CD14-positive monocyte (primary cell): Measurements from ENCODE around the gene ONECUT3. TPM values are rescaled to one million over a fixed set of nuclear protein-coding genes. Genes with fewer than 3 reads are reported as not detected.

Experiments
- DNase-seq, 3 donors: peaks; one replicate each; pipeline ENCODE4 v3.0.0-alpha.2; 2011 to 2022
- H2AFZ ChIP-seq: 2 replicates; pipeline ENCODE4 v1.6.0; 2012; ENCODE audit warnings: mild to moderate bottlenecking, low read depth, low read length, inconsistent platforms; ENCODE audit not compliant: insufficient read depth, poor library complexity, severe bottlenecking
- H3K27ac ChIP-seq, 2 donors: 1 replicate in 1 of 2; 2 replicates in 1 of 2; pipeline ENCODE4 v1.5.1; 2012 to 2013; ENCODE audit warnings: low read length in 2 of 2, control low read depth in 1 of 2, inconsistent platforms in 1 of 2, low read depth in 1 of 2, mild to moderate bottlenecking in 1 of 2
- H3K27me3 ChIP-seq, 2 donors: one replicate each; pipeline versions ENCODE4 v1.6.0 to v1.6.1; 2011 to 2013; ENCODE audit warnings: low read length in 2 of 2; ENCODE audit not compliant: control insufficient read depth in 2 of 2, insufficient read depth in 2 of 2
- H3K36me3 ChIP-seq, 2 donors: replicated peaks in 1 of 2; 1 replicate in 1 of 2; 2 replicates in 1 of 2; pipeline versions ENCODE4 v1.5.1 to v1.6.1; 2012 to 2013; ENCODE audit warnings: low read length in 2 of 2, control low read depth in 1 of 2, inconsistent platforms in 1 of 2, mild to moderate bottlenecking in 1 of 2; ENCODE audit not compliant: insufficient read depth in 2 of 2, control insufficient read depth in 1 of 2
- H3K4me1 ChIP-seq, 2 donors: 1 replicate in 1 of 2; 2 replicates in 1 of 2; pipeline versions ENCODE4 v1.5.1 to v1.6.1; 2012 to 2013; ENCODE audit warnings: low read length in 2 of 2, control low read depth in 1 of 2, inconsistent platforms in 1 of 2, mild to moderate bottlenecking in 1 of 2, moderate library complexity in 1 of 2; ENCODE audit not compliant: insufficient read depth in 2 of 2, control insufficient read depth in 1 of 2
- H3K4me2 ChIP-seq: replicated peaks from 2 replicates; pipeline ENCODE3; 2012; ENCODE audit warnings: low read length, moderate library complexity, mild to moderate bottlenecking; ENCODE audit not compliant: poor library complexity, severe bottlenecking; ENCODE audit errors: extremely low read depth
- H3K4me3 ChIP-seq, 3 experiments: fragments of 200-600 bp in 1 of 3; sonication (generic) in 1 of 3; replicated peaks in 1 of 3; 1 replicate in 2 of 3; 2 replicates in 1 of 3; pipeline ENCODE4 v1.5.1; 2011 to 2013; ENCODE audit warnings: low read length in 3 of 3, mild to moderate bottlenecking in 3 of 3, control low read depth in 2 of 3, low read depth in 2 of 3, inconsistent platforms in 1 of 3, moderate library complexity in 1 of 3
- H3K79me2 ChIP-seq: 2 replicates; pipeline ENCODE4 v1.6.0; 2012; ENCODE audit warnings: mild to moderate bottlenecking, control low read depth, inconsistent platforms, low read length, moderate library complexity; ENCODE audit not compliant: insufficient read depth
- H3K9ac ChIP-seq: 2 replicates; pipeline ENCODE4 v1.6.0; 2017; ENCODE audit warnings: low read length, mild to moderate bottlenecking; ENCODE audit not compliant: insufficient read depth, poor library complexity, severe bottlenecking
- H3K9me3 ChIP-seq, 2 donors: replicated peaks in 1 of 2; 1 replicate in 1 of 2; 2 replicates in 1 of 2; pipeline versions ENCODE4 v1.5.1 to v1.6.1; 2012 to 2013; ENCODE audit warnings: low read length in 2 of 2, control low read depth in 1 of 2; ENCODE audit not compliant: control insufficient read depth in 1 of 2, insufficient read depth in 1 of 2
- H4K20me1 ChIP-seq: 2 replicates; pipeline ENCODE4 v1.6.0; 2012; ENCODE audit warnings: mild to moderate bottlenecking, low read length, control low read depth, moderate library complexity; ENCODE audit not compliant: insufficient read depth
- H3K27ac Mint-ChIP-seq, 7 donors: one replicate each; pipeline ENCODE4 v1.8.0; 2020; ENCODE audit warnings: mild to moderate bottlenecking in 7 of 7, mixed read lengths in 7 of 7, moderate library complexity in 6 of 7, inconsistent platforms in 2 of 7
- H3K27me3 Mint-ChIP-seq, 3 donors: one replicate each; pipeline ENCODE4 v1.8.0; 2021 to 2022; ENCODE audit warnings: low read depth in 3 of 3, mild to moderate bottlenecking in 3 of 3, mixed read lengths in 3 of 3, moderate library complexity in 3 of 3, inconsistent platforms in 1 of 3
- H3K36me3 Mint-ChIP-seq, 2 donors: one replicate each; pipeline ENCODE4 v1.8.0; 2020; ENCODE audit warnings: mixed read lengths in 2 of 2, inconsistent platforms in 1 of 2, mild to moderate bottlenecking in 1 of 2
- H3K4me1 Mint-ChIP-seq: one replicate; pipeline ENCODE4 v1.8.0; 2020; ENCODE audit warnings: mild to moderate bottlenecking, mixed read lengths
- H3K4me3 Mint-ChIP-seq, 2 donors: one replicate each; pipeline ENCODE4 v1.8.0; 2020; ENCODE audit warnings: mild to moderate bottlenecking in 2 of 2, mixed read lengths in 2 of 2, moderate library complexity in 1 of 2
- H3K9me3 Mint-ChIP-seq, 7 donors: one replicate each; pipeline ENCODE4 v1.8.0; 2020 to 2022; ENCODE audit warnings: mixed read lengths in 7 of 7, mild to moderate bottlenecking in 6 of 7, moderate library complexity in 6 of 7, inconsistent platforms in 2 of 7
- CTCF ChIP-seq: fragments of 200-600 bp; IDR thresholded peaks from one replicate; pipeline ENCODE4 v1.8.0; 2022; ENCODE audit warnings: antibody characterized with exemption, mild to moderate bottlenecking
- WGBS: methylation state at CpG from one replicate; pipeline ENCODE4 v1.1.5; 2013; ENCODE audit warnings: missing lambda C conversion rate; ENCODE audit not compliant: insufficient coverage; 5-methylcytosine and 5-hydroxymethylcytosine counted together
- intact Hi-C, 2 donors: fragments of 100-400 bp; cut with micrococcal nuclease; formaldehyde crosslinking; loops; one replicate each; pipeline versions ENCODE4 v1.15.0 to v1.15.1; 2023
- polyA plus RNA-seq, 3 donors: library from polyadenylated mRNA; depleted of rRNA in 1 of 3; unstranded in 2 of 3; stranded (reverse) in 1 of 3; fragments of 300-500 nt in 2 of 3; fragments of >200 nt in 1 of 3; fragmentation: Illumina TruSeq in 2 of 3; gene quantifications; 1 replicate in 2 of 3; 2 replicates in 1 of 3; pipeline ENCODE4 v1.2.3, GENCODE V29; 2012 to 2021

Gene ONECUT3
- polyA plus RNA-seq, 3 donors = not detected

GRCh38 chr19:1827566-1828278 lies 74.4 kb downstream of the ONECUT3 start:
- Histone ChIP-seq H3K4me3 (no peak overlapping the region), H4K20me1 (peaks cover 93% of the 10 kb centered on the region), H3K27ac (no peak overlapping the region), H2AFZ (no peak overlapping the region), H3K9ac (no peak overlapping the region), H3K79me2 (peaks cover 30% of the 10 kb centered on the region), H3K27me3 (no peaks in the 10 kb centered on the region), H3K4me1 (no peaks in the 10 kb centered on the region), H3K4me2 (no peak overlapping the region), H3K9me3 (no peaks in the 10 kb centered on the region), H3K36me3 (peaks cover 53 to 82% of the 10 kb centered on the region in 2 donors)
- H3K4me3 Mint-ChIP-seq = no peak overlapping the region
- DNase-seq = no peak
- intact Hi-C loops = loop anchor here in 1 of 2 donors (5.0 kb wide), 1 partner anchor 40 kb away; no protein-coding TSS in a partner anchor
- H3K4me1 Mint-ChIP-seq = no peaks in the 10 kb centered on the region
- H3K9me3 Mint-ChIP-seq = no peaks in the 10 kb centered on the region
- WGBS = 91% methylated on average over 35 of the region's 41 CpGs
- TF ChIP-seq CTCF = no peak
- H3K36me3 Mint-ChIP-seq = peaks cover 22 to 62% of the 10 kb centered on the region in 2 donors
- peaks cover 0 to 2% (median under 1%) of the 10 kb centered on the region in 3 donors for H3K27me3 Mint-ChIP-seq
- no peak overlapping the region for H3K27ac Mint-ChIP-seq

- H3K4me3 Mint-ChIP-seq = no peak overlapping the region
- peaks cover 19 to 57% of the 10 kb centered on the region in 2 donors for H3K36me3 Mint-ChIP-seq
- Histone ChIP-seq H2AFZ (no peak overlapping the region), H3K27me3 (no peaks in the 10 kb centered on the region), H3K9me3 (no peaks in the 10 kb centered on the region), H3K9ac (no peak overlapping the region), H3K4me1 (no peaks in the 10 kb centered on the region), H4K20me1 (peaks cover 93% of the 10 kb centered on the region), H3K4me3 (no peak overlapping the region), H3K27ac (no peak overlapping the region), H3K79me2 (peaks cover 39% of the 10 kb centered on the region), H3K4me2 (no peak overlapping the region), H3K36me3 (peaks cover 45 to 79% of the 10 kb centered on the region in 2 donors)
- H3K9me3 Mint-ChIP-seq = no peaks in the 10 kb centered on the region
- peak overlapping the region in 1 of 7 donors; percentile 55 for H3K27ac Mint-ChIP-seq
- no peak for DNase-seq
- peaks cover 0 to 2% (median 0%) of the 10 kb centered on the region in 3 donors for H3K27me3 Mint-ChIP-seq
- TF ChIP-seq CTCF = no peak
- no peaks in the 10 kb centered on the region for H3K4me1 Mint-ChIP-seq
- WGBS = 96% methylated on average over 54 of the region's 57 CpGs
- intact Hi-C loops = loop anchor here in 1 of 2 donors (5.0 kb wide), 1 partner anchor 41 kb away; no protein-coding TSS in a partner anchor
These were observed 75.3 kb downstream of the ONECUT3 start for GRCh38 chr19:1828279-1829238.
